Transverse colon (tissue), 4 donors: ENCODE results near the gene ALDOA.

ENCODE experiments used
- POLR2AphosphoS5 ChIP-seq, 3 donors: sonication (generic); formaldehyde crosslinking; IDR thresholded peaks; one replicate each; pipeline ENCODE4 v1.6.1; 2016; ENCODE audit warnings: antibody characterized with exemption in 3 of 3
- TF ChIP-seq, protein P1 (sequence below), 5 experiments: fragments of 200-600 bp in 3 of 5; fragments of 450-650 bp in 2 of 5; sonication (generic) in 3 of 5; IDR thresholded peaks; 1 replicate in 2 of 5; 2 replicates in 3 of 5; pipeline ENCODE4 v1.5.1; 2016 to 2017; ENCODE audit warnings: antibody characterized with exemption in 5 of 5, inconsistent platforms in 3 of 5, mild to moderate bottlenecking in 2 of 5, moderate library complexity in 1 of 5

DNA sequence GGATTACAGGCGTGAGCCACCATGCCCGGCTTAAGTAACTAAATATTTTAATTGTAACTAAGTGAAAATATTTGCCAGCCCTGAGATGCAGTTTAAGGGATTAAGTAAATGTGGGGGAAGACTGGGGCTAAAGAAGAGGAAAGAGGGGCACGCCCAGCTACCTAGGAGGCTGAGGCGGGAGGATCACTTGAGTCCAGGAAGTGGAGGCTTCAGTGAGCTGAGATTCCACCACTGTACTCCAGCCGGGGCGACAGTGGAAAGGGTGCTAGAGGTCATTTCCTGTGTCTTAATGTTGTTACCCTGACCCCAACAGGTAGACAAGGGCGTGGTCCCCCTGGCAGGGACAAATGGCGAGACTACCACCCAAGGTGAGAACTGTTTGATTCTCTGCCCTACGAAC lies 2.8 kb downstream of the ALDOA start:
- TF ChIP-seq, protein P1, sequence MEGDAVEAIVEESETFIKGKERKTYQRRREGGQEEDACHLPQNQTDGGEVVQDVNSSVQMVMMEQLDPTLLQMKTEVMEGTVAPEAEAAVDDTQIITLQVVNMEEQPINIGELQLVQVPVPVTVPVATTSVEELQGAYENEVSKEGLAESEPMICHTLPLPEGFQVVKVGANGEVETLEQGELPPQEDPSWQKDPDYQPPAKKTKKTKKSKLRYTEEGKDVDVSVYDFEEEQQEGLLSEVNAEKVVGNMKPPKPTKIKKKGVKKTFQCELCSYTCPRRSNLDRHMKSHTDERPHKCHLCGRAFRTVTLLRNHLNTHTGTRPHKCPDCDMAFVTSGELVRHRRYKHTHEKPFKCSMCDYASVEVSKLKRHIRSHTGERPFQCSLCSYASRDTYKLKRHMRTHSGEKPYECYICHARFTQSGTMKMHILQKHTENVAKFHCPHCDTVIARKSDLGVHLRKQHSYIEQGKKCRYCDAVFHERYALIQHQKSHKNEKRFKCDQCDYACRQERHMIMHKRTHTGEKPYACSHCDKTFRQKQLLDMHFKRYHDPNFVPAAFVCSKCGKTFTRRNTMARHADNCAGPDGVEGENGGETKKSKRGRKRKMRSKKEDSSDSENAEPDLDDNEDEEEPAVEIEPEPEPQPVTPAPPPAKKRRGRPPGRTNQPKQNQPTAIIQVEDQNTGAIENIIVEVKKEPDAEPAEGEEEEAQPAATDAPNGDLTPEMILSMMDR (IDR thresholded peaks at IDR 0.05): no peak
- TF ChIP-seq POLR2AphosphoS5 (IDR thresholded peaks at IDR 0.05): no peak
